Measurements from ENCODE around the gene NT5C2.

DNA sequence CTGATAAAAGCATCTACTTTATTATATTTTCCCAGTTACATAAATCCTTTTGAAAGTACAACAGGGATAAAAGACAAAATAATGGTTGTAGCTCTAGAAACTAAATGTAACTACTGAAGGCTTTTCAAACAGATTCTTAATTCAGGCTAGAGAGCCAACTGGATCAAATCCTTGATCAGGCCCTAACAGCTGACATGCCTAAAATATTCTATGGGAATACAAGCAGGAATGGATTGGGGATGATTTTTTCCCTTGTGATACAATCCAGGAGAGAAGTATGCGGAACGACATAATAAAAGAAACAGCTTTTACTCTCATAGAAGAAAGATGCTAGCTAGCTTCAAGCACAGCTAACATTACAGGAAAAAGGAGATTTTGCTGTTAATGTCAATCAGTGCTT, 49.0 kb downstream of the NT5C2 start:
- TF ChIP-seq, protein P1, sequence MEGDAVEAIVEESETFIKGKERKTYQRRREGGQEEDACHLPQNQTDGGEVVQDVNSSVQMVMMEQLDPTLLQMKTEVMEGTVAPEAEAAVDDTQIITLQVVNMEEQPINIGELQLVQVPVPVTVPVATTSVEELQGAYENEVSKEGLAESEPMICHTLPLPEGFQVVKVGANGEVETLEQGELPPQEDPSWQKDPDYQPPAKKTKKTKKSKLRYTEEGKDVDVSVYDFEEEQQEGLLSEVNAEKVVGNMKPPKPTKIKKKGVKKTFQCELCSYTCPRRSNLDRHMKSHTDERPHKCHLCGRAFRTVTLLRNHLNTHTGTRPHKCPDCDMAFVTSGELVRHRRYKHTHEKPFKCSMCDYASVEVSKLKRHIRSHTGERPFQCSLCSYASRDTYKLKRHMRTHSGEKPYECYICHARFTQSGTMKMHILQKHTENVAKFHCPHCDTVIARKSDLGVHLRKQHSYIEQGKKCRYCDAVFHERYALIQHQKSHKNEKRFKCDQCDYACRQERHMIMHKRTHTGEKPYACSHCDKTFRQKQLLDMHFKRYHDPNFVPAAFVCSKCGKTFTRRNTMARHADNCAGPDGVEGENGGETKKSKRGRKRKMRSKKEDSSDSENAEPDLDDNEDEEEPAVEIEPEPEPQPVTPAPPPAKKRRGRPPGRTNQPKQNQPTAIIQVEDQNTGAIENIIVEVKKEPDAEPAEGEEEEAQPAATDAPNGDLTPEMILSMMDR (IDR thresholded peaks at IDR 0.05; ENCODE audit: insufficient read depth, low read depth, low read length) = no peak
- no peak for TF ChIP-seq EZH2 (IDR thresholded peaks at IDR 0.05; ENCODE audit: insufficient read depth, low read length)
